C4-2B (cell line): ENCODE results near the gene ZNF584.

Experiments
- CTCF ChIP-seq: fragments of 450-650 bp; conservative IDR thresholded peaks from 2 replicates; pipeline ENCODE4 v1.5.1; 2017; ENCODE audit warnings: mild to moderate bottlenecking
- ZFX ChIP-seq: fragments of 450-650 bp; IDR thresholded peaks from 2 replicates; pipeline ENCODE4 v1.6.1; 2017

GRCh38 chr19:58406818-58407657 is 1.4 kb upstream of the ZNF584 start:
- no peak; the same call in 1 of the 2 replicates for TF ChIP-seq CTCF
- TF ChIP-seq ZFX, result no peak
